HL-60 (cell line): ENCODE measurements around the gene ELP4.

Experiments used
- POLR2AphosphoS5 ChIP-seq: IDR thresholded peaks from 2 replicates; pipeline ENCODE4 v1.6.1; 2012; ENCODE audit warnings: low read depth
- REST ChIP-seq: IDR thresholded peaks from 2 replicates; pipeline ENCODE4 v1.6.1; 2012; ENCODE audit warnings: low read depth; ENCODE audit not compliant: insufficient replicate concordance
- TF ChIP-seq, protein P1 (sequence below): IDR thresholded peaks from one replicate; pipeline ENCODE4 v1.5.1; 2011; ENCODE audit warnings: low read length, control low read depth, inconsistent platforms; ENCODE audit not compliant: insufficient read depth

GRCh38 chr11:31521497-31522150, 12.1 kb downstream of the ELP4 start:
- TF ChIP-seq, protein P1, sequence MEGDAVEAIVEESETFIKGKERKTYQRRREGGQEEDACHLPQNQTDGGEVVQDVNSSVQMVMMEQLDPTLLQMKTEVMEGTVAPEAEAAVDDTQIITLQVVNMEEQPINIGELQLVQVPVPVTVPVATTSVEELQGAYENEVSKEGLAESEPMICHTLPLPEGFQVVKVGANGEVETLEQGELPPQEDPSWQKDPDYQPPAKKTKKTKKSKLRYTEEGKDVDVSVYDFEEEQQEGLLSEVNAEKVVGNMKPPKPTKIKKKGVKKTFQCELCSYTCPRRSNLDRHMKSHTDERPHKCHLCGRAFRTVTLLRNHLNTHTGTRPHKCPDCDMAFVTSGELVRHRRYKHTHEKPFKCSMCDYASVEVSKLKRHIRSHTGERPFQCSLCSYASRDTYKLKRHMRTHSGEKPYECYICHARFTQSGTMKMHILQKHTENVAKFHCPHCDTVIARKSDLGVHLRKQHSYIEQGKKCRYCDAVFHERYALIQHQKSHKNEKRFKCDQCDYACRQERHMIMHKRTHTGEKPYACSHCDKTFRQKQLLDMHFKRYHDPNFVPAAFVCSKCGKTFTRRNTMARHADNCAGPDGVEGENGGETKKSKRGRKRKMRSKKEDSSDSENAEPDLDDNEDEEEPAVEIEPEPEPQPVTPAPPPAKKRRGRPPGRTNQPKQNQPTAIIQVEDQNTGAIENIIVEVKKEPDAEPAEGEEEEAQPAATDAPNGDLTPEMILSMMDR, result no peak
- TF ChIP-seq REST (no peak), POLR2AphosphoS5 (no peak)
